OCI-LY3 (cell line): ENCODE results near the gene SQSTM1.

ENCODE experiments used
- H2AFZ ChIP-seq: fragments of 200-600, 300-600 bp; shearing (Covaris generic); 2 replicates; pipeline ENCODE4 v1.6.0; 2014; ENCODE audit warnings: antibody characterized with exemption, low read depth, low read length
- H3K27ac ChIP-seq: fragments of 200-600, 300-600 bp; sonication (generic); 2 replicates; pipeline ENCODE4 v1.5.1; 2014; ENCODE audit warnings: mild to moderate bottlenecking, low read length, moderate library complexity, mixed read lengths
- H3K27me3 ChIP-seq: fragments of 200-600, 300-600 bp; sonication (generic); 2 replicates; pipeline ENCODE4 v1.6.1; 2014; ENCODE audit warnings: low read depth, low read length, mixed read lengths
- H3K36me3 ChIP-seq: fragments of 200-600, 300-600 bp; sonication (generic); replicated peaks from 2 replicates; pipeline ENCODE3; 2014; ENCODE audit warnings: low read depth, low read length, mixed read lengths
- H3K4me1 ChIP-seq: fragments of 300-600, 200-600 bp; sonication (generic); 2 replicates; pipeline ENCODE4 v1.6.1; 2014; ENCODE audit warnings: low read length, mixed read lengths
- H3K4me2 ChIP-seq: fragments of 200-600, 300-600 bp; sonication (generic); 2 replicates; pipeline ENCODE4 v1.6.1; 2014; ENCODE audit warnings: low read length, mixed read lengths
- H3K4me3 ChIP-seq: fragments of 300-600, 200-600 bp; sonication (generic); 2 replicates; pipeline ENCODE4 v1.5.1; 2014; ENCODE audit warnings: antibody characterized with exemption, mild to moderate bottlenecking, low read length, moderate library complexity
- H3K79me2 ChIP-seq: fragments of 300-600, 200-600 bp; shearing (Covaris generic); 2 replicates; pipeline ENCODE4 v1.6.1; 2014; ENCODE audit warnings: mild to moderate bottlenecking, low read length, mixed read lengths
- H3K9ac ChIP-seq: fragments of 300-600, 200-600 bp; shearing (Covaris generic); 2 replicates; pipeline ENCODE4 v1.6.0; 2014; ENCODE audit warnings: mild to moderate bottlenecking, low read length, moderate library complexity
- H3K9me3 ChIP-seq: fragments of 200-600, 300-600 bp; shearing (Covaris generic); 2 replicates; pipeline ENCODE4 v1.6.1; 2014; ENCODE audit warnings: low read length, mixed read lengths; ENCODE audit not compliant: insufficient read depth
- H4K20me1 ChIP-seq: fragments of 200-600, 300-600 bp; sonication (generic); 2 replicates; pipeline ENCODE4 v1.6.1; 2016; ENCODE audit warnings: low read length, mixed read lengths; ENCODE audit not compliant: insufficient read depth
- EZH2phosphoT487 ChIP-seq: fragments of 200-600 bp; shearing (Covaris generic); IDR thresholded peaks from 2 replicates; pipeline ENCODE4 v1.6.1; 2018; ENCODE audit warnings: antibody characterized with exemption, mixed run types, low read depth
- TF ChIP-seq, protein P1 (sequence below): fragments of 200-600, 300-600 bp; sonication (generic); IDR thresholded peaks from 2 replicates; pipeline ENCODE4 v1.5.1; 2014; ENCODE audit warnings: antibody characterized with exemption, low read length, low read depth

Gene SQSTM1

GRCh38 chr5:179806250-179807048 is 14.3 kb upstream of the SQSTM1 start, which contains the start of gene MGAT4B:
Gene MGAT4B, minus strand, starts transcription at chr5:179806866. Its CDS starts 283 bp downstream, at chr5:179806583.
- peak within 1 kb of the TSS; percentile 97 for H3K4me3 ChIP-seq
- peak within 1 kb of the TSS; percentile 42; the same call in 1 of the 2 replicates for H2AFZ ChIP-seq
- H3K4me1 ChIP-seq: peaks cover 28% of the 10 kb centered on the region
- H4K20me1 ChIP-seq: peaks cover 16% of the 10 kb centered on the region
- no peaks in the 10 kb centered on the region for H3K9me3 ChIP-seq
- H3K36me3 ChIP-seq: peaks cover 3% of the 10 kb centered on the region
- peaks cover 46% of the 10 kb centered on the region for H3K79me2 ChIP-seq
- peak within 1 kb of the TSS; percentile 94 for H3K9ac ChIP-seq
- TF ChIP-seq, protein P1, sequence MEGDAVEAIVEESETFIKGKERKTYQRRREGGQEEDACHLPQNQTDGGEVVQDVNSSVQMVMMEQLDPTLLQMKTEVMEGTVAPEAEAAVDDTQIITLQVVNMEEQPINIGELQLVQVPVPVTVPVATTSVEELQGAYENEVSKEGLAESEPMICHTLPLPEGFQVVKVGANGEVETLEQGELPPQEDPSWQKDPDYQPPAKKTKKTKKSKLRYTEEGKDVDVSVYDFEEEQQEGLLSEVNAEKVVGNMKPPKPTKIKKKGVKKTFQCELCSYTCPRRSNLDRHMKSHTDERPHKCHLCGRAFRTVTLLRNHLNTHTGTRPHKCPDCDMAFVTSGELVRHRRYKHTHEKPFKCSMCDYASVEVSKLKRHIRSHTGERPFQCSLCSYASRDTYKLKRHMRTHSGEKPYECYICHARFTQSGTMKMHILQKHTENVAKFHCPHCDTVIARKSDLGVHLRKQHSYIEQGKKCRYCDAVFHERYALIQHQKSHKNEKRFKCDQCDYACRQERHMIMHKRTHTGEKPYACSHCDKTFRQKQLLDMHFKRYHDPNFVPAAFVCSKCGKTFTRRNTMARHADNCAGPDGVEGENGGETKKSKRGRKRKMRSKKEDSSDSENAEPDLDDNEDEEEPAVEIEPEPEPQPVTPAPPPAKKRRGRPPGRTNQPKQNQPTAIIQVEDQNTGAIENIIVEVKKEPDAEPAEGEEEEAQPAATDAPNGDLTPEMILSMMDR: no peak
- TF ChIP-seq EZH2phosphoT487: no peak
- no peaks in the 10 kb centered on the region for H3K27me3 ChIP-seq
- H3K4me2 ChIP-seq: peak within 1 kb of the TSS; percentile 86
- H3K27ac ChIP-seq: peak within 1 kb of the TSS; percentile 78

DNA sequence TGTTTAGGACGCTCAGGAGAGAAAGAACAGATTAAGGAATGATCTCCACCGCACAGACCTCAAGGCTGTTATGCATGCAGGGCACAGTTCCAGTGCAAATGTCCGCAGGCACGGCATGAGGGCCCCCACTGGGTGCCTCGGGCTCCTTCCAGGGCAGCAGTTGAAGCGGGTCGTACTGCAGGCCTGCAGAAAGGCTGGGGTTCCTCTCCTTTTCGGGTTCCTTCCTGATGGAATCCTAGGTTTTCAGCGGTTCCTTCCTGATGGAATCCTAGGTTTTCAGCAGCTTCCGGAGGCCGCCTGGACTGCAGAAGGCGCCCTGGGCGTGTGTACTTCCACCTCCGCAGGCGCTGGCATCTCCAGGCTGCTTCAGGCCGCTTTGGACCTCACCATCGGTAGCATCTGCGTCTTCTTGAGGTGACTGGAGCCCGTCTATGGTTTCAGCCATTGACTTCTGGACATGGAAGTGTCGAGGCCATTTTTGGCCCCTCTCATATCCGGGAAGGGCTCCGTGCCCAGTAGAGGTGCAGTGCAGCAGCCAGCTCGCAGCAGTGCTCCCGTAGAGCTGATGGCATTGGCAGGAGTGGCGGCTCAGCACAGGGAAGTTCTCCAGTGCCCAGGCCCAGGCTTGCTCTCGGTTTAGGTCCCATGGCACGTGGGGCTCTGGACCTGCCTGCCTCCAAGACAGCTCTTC is 8.4 kb upstream of the SQSTM1 start:
- Histone ChIP-seq H3K27ac (no peak overlapping the region), H3K9me3 (no peaks in the 10 kb centered on the region), H3K36me3 (peaks cover 23% of the 10 kb centered on the region), H3K79me2 (peaks cover 13% of the 10 kb centered on the region), H3K4me2 (no peak overlapping the region), H4K20me1 (no peaks in the 10 kb centered on the region; the same call in 1 of the 2 replicates), H3K4me3 (no peak overlapping the region), H3K27me3 (no peaks in the 10 kb centered on the region), H3K9ac (no peak overlapping the region), H2AFZ (no peak overlapping the region), H3K4me1 (peaks cover 9% of the 10 kb centered on the region)
- TF ChIP-seq, protein P1: no peak
- no peak for TF ChIP-seq EZH2phosphoT487

DNA sequence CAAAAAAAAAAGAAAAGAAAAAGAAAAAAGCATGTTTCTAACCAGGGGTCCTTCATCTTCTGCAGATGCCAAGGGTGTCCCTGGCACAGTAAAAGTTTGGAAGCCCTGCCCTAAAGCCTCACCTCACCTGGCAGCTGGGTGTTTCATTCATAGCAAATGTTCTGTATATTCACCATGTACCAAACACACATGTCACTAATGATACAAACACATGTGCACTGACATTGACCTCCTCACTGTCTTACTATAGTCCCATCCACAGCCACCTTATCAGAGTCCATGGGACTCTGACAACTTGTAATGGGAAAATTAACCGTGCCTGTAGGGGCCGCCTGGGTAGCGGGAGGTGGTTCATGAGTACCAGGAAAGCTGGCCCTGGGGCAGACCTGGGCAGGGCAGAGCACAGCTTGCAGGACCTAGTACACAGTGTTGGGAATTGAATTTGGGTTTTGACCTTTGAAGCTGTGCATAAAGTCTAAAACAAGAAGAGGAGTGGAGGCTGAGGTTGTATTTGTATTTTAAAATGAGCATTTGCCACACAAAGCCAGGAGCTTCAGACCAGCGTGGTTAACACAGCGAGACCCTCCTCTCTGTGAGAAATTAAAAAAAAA is 7.6 kb upstream of the SQSTM1 start:
- TF ChIP-seq, protein P1: no peak
- TF ChIP-seq EZH2phosphoT487: no peak
- Histone ChIP-seq H3K9me3 (no peaks in the 10 kb centered on the region), H3K4me3 (no peak overlapping the region), H3K27ac (no peak overlapping the region), H3K4me1 (peaks cover 8% of the 10 kb centered on the region), H2AFZ (no peak overlapping the region), H3K9ac (no peak overlapping the region), H4K20me1 (no peaks in the 10 kb centered on the region; the same call in 1 of the 2 replicates), H3K27me3 (no peaks in the 10 kb centered on the region), H3K4me2 (no peak overlapping the region), H3K79me2 (peaks cover 6% of the 10 kb centered on the region), H3K36me3 (peaks cover 23% of the 10 kb centered on the region)

GRCh38 chr5:179814090-179814489 is 6.6 kb upstream of the SQSTM1 start:
- H3K27ac ChIP-seq: no peak overlapping the region
- TF ChIP-seq EZH2phosphoT487: no peak
- TF ChIP-seq, protein P1: no peak
- H3K4me1 ChIP-seq: peaks cover 10% of the 10 kb centered on the region

More at GRCh38 chr5:179814090-179814489, 6.6 kb upstream of the SQSTM1 start:
- peaks cover 5% of the 10 kb centered on the region; the same call in 1 of the 2 replicates for H3K79me2 ChIP-seq
- H3K27me3 ChIP-seq: no peaks in the 10 kb centered on the region
- H3K36me3 ChIP-seq: peaks cover 23% of the 10 kb centered on the region
- no peak overlapping the region for H3K9ac ChIP-seq
- no peaks in the 10 kb centered on the region for H3K9me3 ChIP-seq
- no peak overlapping the region for H3K4me3 ChIP-seq
- no peak overlapping the region for H3K4me2 ChIP-seq
- no peaks in the 10 kb centered on the region; the same call in 1 of the 2 replicates for H4K20me1 ChIP-seq
- H2AFZ ChIP-seq: no peak overlapping the region
